ENCODE data around the gene IHH.
A peak's percentile ranks its signal among the peaks of the same experiment; 100 is the strongest.

IHH gene

GRCh38 chr2:219018286-219018685 is 42.4 kb downstream of the IHH start:
- DNase-seq, result no peak

GRCh38 chr2:219017201-219017931 is 43.4 kb downstream of the IHH start:
- no peak for DNase-seq

GRCh38 chr2:219016721-219017120 is 44.0 kb downstream of the IHH start:
- DNase-seq, result no peak

GRCh38 chr2:219010873-219011272 is 49.8 kb downstream of the IHH start:
- DNase-seq, result no peak

- peak; percentile 69 for DNase-seq
Observed at GRCh38 chr2:219010162-219010756, 50.5 kb downstream of the IHH start.

GRCh38 chr2:219009294-219009693 is 51.4 kb downstream of the IHH start:
- DNase-seq, result no peak
